Measurements from ENCODE around the gene B4GALT1.

GRCh38 chr9:33148367-33149014, 18.6 kb downstream of the B4GALT1 start:
- TF ChIP-seq POLR2A (IDR thresholded peaks at IDR 0.05; ENCODE audit: low read depth, low read length) (no peak), POLR2AphosphoS5 (IDR thresholded peaks at IDR 0.05; ENCODE audit: low read depth, low read length) (no peak), TAF1 (IDR thresholded peaks at IDR 0.05; ENCODE audit: borderline replicate concordance, low read depth, low read length) (no peak)

Measured in GM12892 (cell line).